Measurements from ENCODE around the gene NCOA6. TPM values are rescaled to one million over a fixed set of nuclear protein-coding genes. Genes with fewer than 3 reads are reported as not detected.
A peak's percentile ranks its signal among the peaks of the same experiment; 100 is the strongest.

Gene NCOA6
- total RNA-seq, 4 donors from 2014 or later: 16.9 to 26.1 (median 24.0) TPM

GRCh38 chr20:34831936-34832335 lies 6.5 kb upstream of the NCOA6 start:
- Histone ChIP-seq H3K4me3 (no peak overlapping the region), H3K27me3 (no peaks in the 10 kb centered on the region), H3K27ac (no peak overlapping the region), H3K9me3 (no peaks in the 10 kb centered on the region), H3K4me1 (no peaks in the 10 kb centered on the region), H3K36me3 (no peaks in the 10 kb centered on the region)
- WGBS, 2 donors: 71 to 78% methylated on average over 5 of the region's 5 CpGs
- DNase-seq (ENCODE audit: low spot score in 2 of 2): no peak
- TF ChIP-seq CTCF (IDR thresholded peaks at IDR 0.05) (no peak), EP300 (IDR thresholded peaks at IDR 0.05) (no peak), POLR2A (IDR thresholded peaks at IDR 0.05) (no peak)

GRCh38 chr20:34829191-34829590 lies 3.7 kb upstream of the NCOA6 start:
- DNase-seq (ENCODE audit: low spot score in 2 of 2): no peak
- Histone ChIP-seq H3K36me3 (no peaks in the 10 kb centered on the region), H3K27ac (no peak overlapping the region), H3K9me3 (no peaks in the 10 kb centered on the region), H3K4me3 (no peak overlapping the region), H3K4me1 (peaks cover 0 to 12% (median 4%) of the 10 kb centered on the region in 4 donors), H3K27me3 (no peaks in the 10 kb centered on the region)
- 69 to 70% methylated on average over 3 of the region's 3 CpGs for WGBS, 2 donors
- TF ChIP-seq CTCF (IDR thresholded peaks at IDR 0.05): no peak
- TF ChIP-seq EP300 (IDR thresholded peaks at IDR 0.05): no peak

- no peaks in the 10 kb centered on the region for H3K9me3 ChIP-seq
- H3K27me3 ChIP-seq: no peaks in the 10 kb centered on the region
- H3K4me3 ChIP-seq: peak overlapping the region; percentile 82 to 97 (median 86)
- peaks cover 0 to 47% (median 10%) of the 10 kb centered on the region in 4 donors for H3K4me1 ChIP-seq
- no peak for TF ChIP-seq EP300 (IDR thresholded peaks at IDR 0.05)
- peak in 3 of 5 experiments; percentile 8 to 20 (median 13) for TF ChIP-seq CTCF (IDR thresholded peaks at IDR 0.05)
- TF ChIP-seq POLR2A (IDR thresholded peaks at IDR 0.05): peak in 1 of 2 donors; percentile 32
- DNase-seq (ENCODE audit: low spot score in 2 of 2): peak; percentile 15 to 18
- H3K36me3 ChIP-seq: no peaks in the 10 kb centered on the region
- H3K27ac ChIP-seq: peak overlapping the region; percentile 69 to 95 (median 90)
- WGBS, 2 donors: 2% methylated on average over 14 to 17 of the region's 68 CpGs
These were observed 483 bp downstream of the NCOA6 start for GRCh38 chr20:34824806-34825529.

- H3K27me3 ChIP-seq: no peaks in the 10 kb centered on the region
- DNase-seq (ENCODE audit: low spot score in 2 of 2): peak; percentile 13 to 19
- H3K9me3 ChIP-seq: no peaks in the 10 kb centered on the region
- H3K4me3 ChIP-seq: peak overlapping the region; percentile 82 to 97 (median 86)
- no peaks in the 10 kb centered on the region for H3K36me3 ChIP-seq
- WGBS, 2 donors: 5 to 9% methylated on average over 2 of the region's 2 CpGs
- no peak for TF ChIP-seq EP300 (IDR thresholded peaks at IDR 0.05)
- TF ChIP-seq POLR2A (IDR thresholded peaks at IDR 0.05): no peak
- no peak for TF ChIP-seq CTCF (IDR thresholded peaks at IDR 0.05)
- peaks cover 0 to 52% (median 10%) of the 10 kb centered on the region in 4 donors for H3K4me1 ChIP-seq
- H3K27ac ChIP-seq: peak overlapping the region; percentile 69 to 95 (median 90)
These were observed 1.0 kb downstream of the NCOA6 start for GRCh38 chr20:34824452-34824805.

GRCh38 chr20:34824026-34824425 lies 1.4 kb downstream of the NCOA6 start:
- Histone ChIP-seq H3K27ac (peak overlapping the region in 3 of 4 donors; percentile 87 to 95 (median 92)), H3K4me3 (peak overlapping the region; percentile 82 to 97 (median 86)), H3K4me1 (peaks cover 0 to 56% (median 10%) of the 10 kb centered on the region in 4 donors), H3K36me3 (no peaks in the 10 kb centered on the region), H3K27me3 (no peaks in the 10 kb centered on the region), H3K9me3 (no peaks in the 10 kb centered on the region)
- TF ChIP-seq EP300 (IDR thresholded peaks at IDR 0.05) (no peak), CTCF (IDR thresholded peaks at IDR 0.05) (no peak), POLR2A (IDR thresholded peaks at IDR 0.05) (no peak)
- no peak for DNase-seq (ENCODE audit: low spot score in 2 of 2)
- 19 to 22% methylated on average over 1 of the region's 1 CpG for WGBS, 2 donors

Data from tibial nerve (tissue), 4 donors.